ENCODE measurements around the gene TBCB.

DNA sequence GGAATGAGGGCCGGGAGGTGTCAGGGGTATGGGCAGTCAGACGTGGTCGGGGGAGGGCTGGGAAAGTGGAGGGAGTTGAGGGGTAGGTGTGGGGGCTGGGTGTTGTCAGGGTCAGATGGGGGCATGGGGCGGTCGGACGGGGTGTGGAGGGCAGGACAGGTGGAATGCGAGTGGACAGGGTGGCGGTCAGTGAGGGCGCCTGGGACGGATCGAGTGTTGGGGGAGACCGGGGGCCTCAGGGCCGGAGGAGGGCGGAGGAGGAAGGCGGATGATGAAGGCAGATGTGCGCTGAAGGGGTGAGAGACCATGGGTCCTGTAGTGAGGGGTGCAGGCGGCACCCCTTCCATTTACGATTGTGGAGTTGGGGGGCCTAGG is 5.7 kb downstream of the TBCB start:
- no peak for TF ChIP-seq GATA2 (IDR thresholded peaks at IDR 0.05; ENCODE audit: low read depth, low read length)
- TF ChIP-seq GATA3 (IDR thresholded peaks at IDR 0.05; ENCODE audit: low read depth, low read length), result no peak

Data from SH-SY5Y (cell line).